ENCODE data around the gene SPRR2F. TPM values are rescaled to one million over a fixed set of nuclear protein-coding genes. Genes with fewer than 3 reads are reported as not detected.
"Not testable (repeated sequence)": the region's sequence is repeated elsewhere in the genome, so short reads cannot be mapped to it uniquely, and the experiment has no call there.

Gene SPRR2F
- total and polyA plus RNA-seq, 2 experiments from 2014 or later = 2.9 to 25.7 TPM

DNA sequence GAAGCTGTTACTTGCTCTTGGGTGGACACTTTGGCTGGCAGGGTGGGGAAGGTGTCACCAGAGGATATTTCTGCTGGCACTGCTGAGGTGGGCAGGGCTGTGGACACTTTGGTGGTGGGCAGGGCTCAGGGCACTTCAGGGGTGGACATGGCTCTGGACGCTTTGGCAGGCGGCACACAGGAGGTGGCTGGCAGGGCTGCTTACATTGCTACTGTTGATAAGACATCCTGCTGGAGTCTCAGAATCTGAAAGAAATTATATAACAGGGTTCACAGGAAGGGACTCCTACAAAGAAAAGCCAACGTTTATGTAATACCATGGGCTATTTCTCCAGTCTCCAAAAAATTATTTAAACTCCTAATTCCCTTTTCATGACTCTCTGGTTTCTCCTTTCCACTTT lies 27.2 kb upstream of the SPRR2F start:
- H3K36me3 ChIP-seq = no peaks in the 10 kb centered on the region
- no peak overlapping the region for H3K4me3 ChIP-seq
- TF ChIP-seq, protein P1, sequence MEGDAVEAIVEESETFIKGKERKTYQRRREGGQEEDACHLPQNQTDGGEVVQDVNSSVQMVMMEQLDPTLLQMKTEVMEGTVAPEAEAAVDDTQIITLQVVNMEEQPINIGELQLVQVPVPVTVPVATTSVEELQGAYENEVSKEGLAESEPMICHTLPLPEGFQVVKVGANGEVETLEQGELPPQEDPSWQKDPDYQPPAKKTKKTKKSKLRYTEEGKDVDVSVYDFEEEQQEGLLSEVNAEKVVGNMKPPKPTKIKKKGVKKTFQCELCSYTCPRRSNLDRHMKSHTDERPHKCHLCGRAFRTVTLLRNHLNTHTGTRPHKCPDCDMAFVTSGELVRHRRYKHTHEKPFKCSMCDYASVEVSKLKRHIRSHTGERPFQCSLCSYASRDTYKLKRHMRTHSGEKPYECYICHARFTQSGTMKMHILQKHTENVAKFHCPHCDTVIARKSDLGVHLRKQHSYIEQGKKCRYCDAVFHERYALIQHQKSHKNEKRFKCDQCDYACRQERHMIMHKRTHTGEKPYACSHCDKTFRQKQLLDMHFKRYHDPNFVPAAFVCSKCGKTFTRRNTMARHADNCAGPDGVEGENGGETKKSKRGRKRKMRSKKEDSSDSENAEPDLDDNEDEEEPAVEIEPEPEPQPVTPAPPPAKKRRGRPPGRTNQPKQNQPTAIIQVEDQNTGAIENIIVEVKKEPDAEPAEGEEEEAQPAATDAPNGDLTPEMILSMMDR (IDR thresholded peaks at IDR 0.05; ENCODE audit: low read depth, low read length) = no peak
- no peak for DNase-seq (ENCODE audit: low read depth in 1 of 2, low spot score in 1 of 2)
- no peaks in the 10 kb centered on the region for H3K4me1 ChIP-seq (ENCODE audit: low read depth)
- H3K9me3 ChIP-seq (ENCODE audit: low read depth) = no peaks in the 10 kb centered on the region
- H3K27ac ChIP-seq = no peak overlapping the region
- H3K27me3 ChIP-seq = no peaks in the 10 kb centered on the region

GRCh38 chr1:153133743-153134142 lies 20.4 kb upstream of the SPRR2F start:
- Histone ChIP-seq H3K27me3 (no peaks in the 10 kb centered on the region), H3K4me3 (no peak overlapping the region), H3K27ac (no peak overlapping the region), H3K9me3 (ENCODE audit: low read depth) (no peaks in the 10 kb centered on the region), H3K36me3 (no peaks in the 10 kb centered on the region), H3K4me1 (ENCODE audit: low read depth) (no peaks in the 10 kb centered on the region)
- no peak for DNase-seq (ENCODE audit: low read depth in 1 of 2, low spot score in 1 of 2)
- TF ChIP-seq, protein P1 (IDR thresholded peaks at IDR 0.05; ENCODE audit: low read depth, low read length) = no peak

GRCh38 chr1:153133267-153133666 lies 20.0 kb upstream of the SPRR2F start:
- no peak overlapping the region for H3K27ac ChIP-seq
- H3K36me3 ChIP-seq = no peaks in the 10 kb centered on the region
- H3K9me3 ChIP-seq (ENCODE audit: low read depth) = no peaks in the 10 kb centered on the region
- TF ChIP-seq, protein P1 (IDR thresholded peaks at IDR 0.05; ENCODE audit: low read depth, low read length) = no peak
- no peaks in the 10 kb centered on the region for H3K27me3 ChIP-seq
- no peak for DNase-seq (ENCODE audit: low read depth in 1 of 2, low spot score in 1 of 2)
- H3K4me3 ChIP-seq = no peak overlapping the region
- H3K4me1 ChIP-seq (ENCODE audit: low read depth) = no peaks in the 10 kb centered on the region

DNA sequence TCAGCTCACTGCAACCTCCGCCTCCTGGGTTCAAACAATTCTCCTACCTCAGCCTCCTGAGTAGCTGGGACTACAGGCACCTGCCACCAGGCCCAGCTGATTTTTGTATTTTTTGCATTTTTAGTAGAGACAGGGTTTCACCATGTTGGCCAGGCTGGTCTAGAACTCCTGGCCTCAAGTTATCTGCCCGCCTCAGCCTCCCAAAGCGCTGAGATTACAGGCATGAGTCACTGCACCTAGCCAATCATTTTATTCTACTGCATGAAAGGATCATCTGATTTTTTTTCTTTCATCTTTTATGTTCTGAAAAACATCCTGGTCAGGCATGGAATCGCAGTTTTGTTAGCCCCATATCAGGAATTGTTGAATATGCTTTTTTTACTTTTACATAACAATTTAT lies 15.4 kb upstream of the SPRR2F start:
- H3K27ac ChIP-seq; DNase-seq (ENCODE audit: low read depth in 1 of 2, low spot score in 1 of 2); H3K36me3 ChIP-seq; H3K9me3 ChIP-seq (ENCODE audit: low read depth); H3K4me1 ChIP-seq (ENCODE audit: low read depth); H3K27me3 ChIP-seq; H3K4me3 ChIP-seq: not testable (repeated sequence)

DNA sequence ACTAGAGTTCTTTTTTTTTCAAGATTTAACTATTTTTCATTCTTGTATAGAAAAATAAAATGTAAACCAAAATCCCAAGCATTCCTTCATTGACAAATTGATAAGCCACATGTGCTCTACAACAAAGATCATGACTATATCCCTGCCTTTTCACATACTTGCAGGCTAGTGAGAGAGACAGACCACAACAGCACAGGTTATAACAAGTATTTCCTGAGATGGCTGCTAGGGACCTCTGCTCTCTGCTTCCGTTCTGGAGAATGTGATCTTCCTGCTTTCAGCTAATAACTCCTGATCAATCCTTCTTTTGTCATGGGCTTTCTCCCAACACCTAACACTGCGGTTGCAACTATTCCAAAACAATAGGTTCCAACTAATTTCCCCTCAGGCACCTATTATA lies 14.0 kb upstream of the SPRR2F start:
- Histone ChIP-seq H3K27ac (no peak overlapping the region), H3K4me3 (no peak overlapping the region), H3K4me1 (ENCODE audit: low read depth) (peaks cover 2% of the 10 kb centered on the region), H3K36me3 (no peaks in the 10 kb centered on the region), H3K9me3 (ENCODE audit: low read depth) (no peaks in the 10 kb centered on the region), H3K27me3 (no peaks in the 10 kb centered on the region)
- DNase-seq (ENCODE audit: low read depth in 1 of 2, low spot score in 1 of 2) = no peak
- TF ChIP-seq, protein P1 (IDR thresholded peaks at IDR 0.05; ENCODE audit: low read depth, low read length) = no peak

DNA sequence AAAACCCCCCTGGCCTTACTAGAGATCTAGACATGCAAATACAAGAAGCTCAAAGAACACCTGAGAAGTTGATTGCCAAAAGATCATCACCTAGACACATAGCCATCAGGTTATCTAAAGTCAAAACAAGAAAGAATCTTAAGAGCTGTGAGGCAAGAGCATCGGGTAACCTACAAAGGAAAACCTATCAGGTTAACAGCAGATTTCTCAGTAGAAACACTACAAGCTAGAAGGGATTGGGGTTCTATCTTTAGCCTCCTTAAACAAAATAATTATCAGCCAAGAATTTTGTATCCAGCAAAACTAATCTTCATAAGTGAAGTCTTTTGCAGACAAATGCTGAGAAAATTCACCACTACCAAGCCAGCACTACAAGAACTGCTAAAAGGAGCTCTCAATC lies 12.2 kb upstream of the SPRR2F start:
- Histone ChIP-seq H3K36me3 (no peaks in the 10 kb centered on the region), H3K27ac (no peak overlapping the region), H3K9me3 (ENCODE audit: low read depth) (no peaks in the 10 kb centered on the region), H3K4me3 (no peak overlapping the region), H3K27me3 (no peaks in the 10 kb centered on the region), H3K4me1 (ENCODE audit: low read depth) (peaks cover 2% of the 10 kb centered on the region)
- DNase-seq (ENCODE audit: low read depth in 1 of 2, low spot score in 1 of 2) = no peak
- TF ChIP-seq, protein P1 (IDR thresholded peaks at IDR 0.05; ENCODE audit: low read depth, low read length) = no peak

- H3K27me3 ChIP-seq; H3K9me3 ChIP-seq (ENCODE audit: low read depth); DNase-seq (ENCODE audit: low read depth in 1 of 2, low spot score in 1 of 2); H3K4me3 ChIP-seq; H3K27ac ChIP-seq; H3K36me3 ChIP-seq; H3K4me1 ChIP-seq (ENCODE audit: low read depth): not testable (repeated sequence)
Observed at GRCh38 chr1:153123793-153124192, 10.5 kb upstream of the SPRR2F start.

Data from cardiac muscle cell (in vitro differentiated cells and primary cell).